SK-N-SH treated with all-trans-retinoic acid at 6 μM for 48 hours (cell line): ENCODE data around the gene RAB41.

Experiments
- ATAC-seq: fragments of 200-7000 bp; cut with Tn5 transposase; 3 replicates; pipeline ENCODE4 v1.9.1; 2020; ENCODE audit warnings: mild to moderate bottlenecking, moderate library complexity
- ARNTL ChIP-seq: fragments of 450-650 bp; formaldehyde crosslinking; IDR thresholded peaks from 2 replicates; pipeline ENCODE4 v1.5.0; 2020; ENCODE audit warnings: low read depth, mild to moderate bottlenecking, moderate library complexity, borderline replicate concordance
- BACH2 ChIP-seq: fragments of 250-450 bp; sonication (Bioruptor Pico); IDR thresholded peaks from 2 replicates; pipeline ENCODE4 v1.9.0; 2021; ENCODE audit warnings: mild to moderate bottlenecking, borderline replicate concordance
- CREB5 ChIP-seq: fragments of 250-450 bp; sonication (Bioruptor Pico); IDR thresholded peaks from 2 replicates; pipeline ENCODE4 v1.5.1; 2020; ENCODE audit warnings: low read depth, mild to moderate bottlenecking, moderate library complexity
- CSDC2 ChIP-seq: fragments of 250-450 bp; sonication (Bioruptor Pico); IDR thresholded peaks from 2 replicates; pipeline ENCODE4 v1.5.0; 2020; ENCODE audit warnings: mild to moderate bottlenecking, moderate library complexity
- CSRNP3 ChIP-seq: fragments of 250-450 bp; sonication (Bioruptor Pico); IDR thresholded peaks from 2 replicates; pipeline ENCODE4 v1.5.1; 2021; ENCODE audit warnings: mild to moderate bottlenecking, moderate library complexity
- GLIS3 ChIP-seq: fragments of 250-450 bp; sonication (Bioruptor Pico); IDR thresholded peaks from 2 replicates; pipeline ENCODE4 v1.5.0; 2020; ENCODE audit warnings: mild to moderate bottlenecking, moderate library complexity
- ISL1 ChIP-seq: fragments of 250-450 bp; sonication (Bioruptor Pico); IDR thresholded peaks from 2 replicates; pipeline ENCODE4 v2.1.2; 2022; ENCODE audit warnings: mild to moderate bottlenecking, moderate library complexity
- OSR1 ChIP-seq: fragments of 250-450 bp; sonication (Bioruptor Pico); IDR thresholded peaks from 2 replicates; pipeline ENCODE4 v1.8.0; 2022; ENCODE audit warnings: moderate library complexity, mild to moderate bottlenecking, inconsistent platforms
- PATZ1 ChIP-seq: fragments of 250-450 bp; sonication (Bioruptor Pico); IDR thresholded peaks from 2 replicates; pipeline ENCODE4 v1.8.0; 2020; ENCODE audit warnings: mild to moderate bottlenecking, moderate library complexity, borderline replicate concordance
- PPARA ChIP-seq: fragments of 250-450 bp; sonication (Bioruptor Pico); IDR thresholded peaks from 2 replicates; pipeline ENCODE4 v1.5.0; 2020; ENCODE audit warnings: mild to moderate bottlenecking, borderline replicate concordance
- RARB ChIP-seq: fragments of 250-450 bp; sonication (Bioruptor Pico); IDR thresholded peaks from 2 replicates; pipeline ENCODE4 v1.8.0; 2021; ENCODE audit warnings: mild to moderate bottlenecking, moderate library complexity
- SNAI2 ChIP-seq: fragments of 250-450 bp; sonication (Bioruptor Pico); IDR thresholded peaks from 2 replicates; pipeline ENCODE4 v1.5.0; 2020; ENCODE audit warnings: mild to moderate bottlenecking, moderate library complexity
- TCF4 ChIP-seq: fragments of 250-450 bp; sonication (Bioruptor Pico); IDR thresholded peaks from 2 replicates; pipeline ENCODE4 v1.8.0; 2021; ENCODE audit warnings: mild to moderate bottlenecking, moderate library complexity, borderline replicate concordance
- TOX ChIP-seq: fragments of 250-450 bp; sonication (Bioruptor Pico); IDR thresholded peaks from 2 replicates; pipeline ENCODE4 v1.8.0; 2021; ENCODE audit warnings: mild to moderate bottlenecking, moderate library complexity, borderline replicate concordance
- TSHZ2 ChIP-seq: fragments of 250-450 bp; sonication (Bioruptor Pico); IDR thresholded peaks from 2 replicates; pipeline ENCODE4 v1.5.0; 2020; ENCODE audit warnings: mild to moderate bottlenecking, moderate library complexity
- ZC3H10 ChIP-seq: fragments of 250-450 bp; sonication (Bioruptor Pico); IDR thresholded peaks from 2 replicates; pipeline ENCODE4 v1.5.1; 2021; ENCODE audit warnings: mild to moderate bottlenecking, moderate library complexity
- ZFP30 ChIP-seq: fragments of 450-650 bp; formaldehyde crosslinking; IDR thresholded peaks from 2 replicates; pipeline ENCODE4 v1.5.0; 2022; ENCODE audit warnings: mild to moderate bottlenecking, moderate library complexity
- ZNF565 ChIP-seq: fragments of 450-650 bp; formaldehyde crosslinking; conservative IDR thresholded peaks from 2 replicates; pipeline ENCODE4 v1.5.0; 2020; ENCODE audit warnings: low read depth, mild to moderate bottlenecking, moderate library complexity
- ZNF70 ChIP-seq: fragments of 450-650 bp; formaldehyde crosslinking; IDR thresholded peaks from 2 replicates; pipeline ENCODE4 v1.5.0; 2020; ENCODE audit warnings: mild to moderate bottlenecking, moderate library complexity
- ZNF8 ChIP-seq: fragments of 450-650 bp; formaldehyde crosslinking; IDR thresholded peaks from 2 replicates; pipeline ENCODE4 v1.5.0; 2020; ENCODE audit warnings: mild to moderate bottlenecking, moderate library complexity
- TF ChIP-seq, protein P1 (sequence below): fragments of 250-450 bp; sonication (Bioruptor Pico); IDR thresholded peaks from 2 replicates; pipeline ENCODE4 v1.8.0; 2021; ENCODE audit warnings: low read depth, mild to moderate bottlenecking, moderate library complexity, borderline replicate concordance

RAB41 gene

DNA sequence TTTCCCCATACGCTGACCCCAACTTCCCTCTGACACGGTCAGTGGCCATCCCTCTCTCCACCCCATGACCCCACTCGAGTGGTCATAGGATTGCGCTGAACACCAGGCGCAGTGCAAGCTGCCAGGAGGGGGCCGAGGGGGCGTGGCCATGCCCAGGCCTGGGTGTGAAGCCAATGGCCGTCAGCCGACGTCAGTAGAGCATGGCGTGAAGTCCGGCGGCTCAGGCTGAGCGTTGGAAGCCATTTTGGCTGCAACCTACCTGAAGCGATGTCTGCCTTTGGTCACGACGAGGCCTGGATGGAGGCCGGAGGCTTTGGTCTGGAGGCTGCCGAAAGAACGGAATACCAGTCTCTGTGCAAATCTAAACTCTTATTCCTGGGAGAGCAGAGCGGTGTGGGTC is at the start of gene RAB41:
Gene RAB41 (plus strand): TSS at position 222 of the 400 bp plus-strand sequence. CDS start 46 bp downstream, at position 268.
- no peak for ATAC-seq

DNA sequence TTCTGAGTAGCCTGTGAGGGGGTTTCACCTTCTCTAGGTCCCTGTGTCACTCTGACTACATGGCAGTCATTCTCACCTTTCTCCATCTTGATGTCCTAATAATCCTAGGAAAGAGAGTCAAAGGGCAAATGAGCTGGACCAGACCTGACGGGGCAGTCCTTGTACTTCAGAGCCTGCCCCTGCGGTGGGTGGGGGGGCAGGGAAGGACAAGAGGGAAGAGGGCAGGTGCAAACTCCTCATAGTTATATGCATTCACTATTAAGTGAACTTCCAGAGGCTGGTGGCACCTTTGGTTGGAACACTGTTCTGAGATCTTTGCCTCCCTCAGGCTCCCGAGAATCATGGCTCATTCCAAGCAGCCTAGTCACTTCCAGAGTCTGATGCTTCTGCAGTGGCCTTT is 47.6 kb upstream of the RAB41 start, which contains the start of gene AWAT1:
Gene AWAT1 (plus strand): TSS at position 301 of the 400 bp plus-strand sequence. CDS start 41 bp downstream, at position 342.
- no peak for ATAC-seq
- TF ChIP-seq TOX (CRISPR knock-in tag) (no peak), CREB5 (CRISPR knock-in tag) (no peak), ZNF70 (CRISPR knock-in tag) (no peak), ZNF8 (CRISPR knock-in tag) (no peak), ARNTL (no peak), PATZ1 (CRISPR knock-in tag) (no peak), ZC3H10 (no peak), ZNF565 (CRISPR knock-in tag) (no peak), BACH2 (CRISPR knock-in tag) (no peak), TSHZ2 (CRISPR knock-in tag) (no peak)
- TF ChIP-seq, protein P1, sequence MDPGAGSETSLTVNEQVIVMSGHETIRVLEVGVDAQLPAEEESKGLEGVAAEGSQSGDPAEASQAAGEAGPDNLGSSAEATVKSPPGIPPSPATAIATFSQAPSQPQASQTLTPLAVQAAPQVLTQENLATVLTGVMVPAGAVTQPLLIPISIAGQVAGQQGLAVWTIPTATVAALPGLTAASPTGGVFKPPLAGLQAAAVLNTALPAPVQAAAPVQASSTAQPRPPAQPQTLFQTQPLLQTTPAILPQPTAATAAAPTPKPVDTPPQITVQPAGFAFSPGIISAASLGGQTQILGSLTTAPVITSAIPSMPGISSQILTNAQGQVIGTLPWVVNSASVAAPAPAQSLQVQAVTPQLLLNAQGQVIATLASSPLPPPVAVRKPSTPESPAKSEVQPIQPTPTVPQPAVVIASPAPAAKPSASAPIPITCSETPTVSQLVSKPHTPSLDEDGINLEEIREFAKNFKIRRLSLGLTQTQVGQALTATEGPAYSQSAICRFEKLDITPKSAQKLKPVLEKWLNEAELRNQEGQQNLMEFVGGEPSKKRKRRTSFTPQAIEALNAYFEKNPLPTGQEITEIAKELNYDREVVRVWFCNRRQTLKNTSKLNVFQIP (CRISPR knock-in tag), result no peak

More for the DNA sequence above, at the start of gene RAB41:
- TF ChIP-seq CREB5 (CRISPR knock-in tag) (no peak), TSHZ2 (CRISPR knock-in tag) (no peak), CSRNP3 (CRISPR knock-in tag) (no peak), PPARA (CRISPR knock-in tag) (no peak), TCF4 (CRISPR knock-in tag) (no peak), CSDC2 (CRISPR knock-in tag) (no peak), OSR1 (CRISPR knock-in tag) (no peak), ZFP30 (CRISPR knock-in tag) (no peak), ISL1 (CRISPR knock-in tag) (no peak), GLIS3 (CRISPR knock-in tag) (no peak), BACH2 (CRISPR knock-in tag) (no peak), SNAI2 (CRISPR knock-in tag) (no peak), ZNF70 (CRISPR knock-in tag) (no peak), ZNF565 (CRISPR knock-in tag) (no peak), ZNF8 (CRISPR knock-in tag) (no peak), RARB (CRISPR knock-in tag) (no peak)
- TF ChIP-seq, all 23 proteins: peak for 0
